Mammary epithelial cell (primary cell): Measurements from ENCODE around the gene PARD3.

Experiments used
- EZH2 ChIP-seq: IDR thresholded peaks from 2 replicates; pipeline ENCODE4 v1.6.1; 2012; ENCODE audit warnings: low read length, inconsistent platforms, borderline replicate concordance
- TF ChIP-seq, protein P1 (sequence below), 2 donors: IDR thresholded peaks in 1 of 2; conservative IDR thresholded peaks in 1 of 2; 2 replicates each; pipeline ENCODE4 v1.5.1; 2011 to 2012; ENCODE audit warnings: inconsistent platforms in 2 of 2, low read length in 2 of 2, mild to moderate bottlenecking in 2 of 2, control low read depth in 1 of 2, low read depth in 1 of 2; ENCODE audit not compliant: insufficient read depth in 1 of 2; ENCODE audit errors: extremely low read depth in 1 of 2

DNA sequence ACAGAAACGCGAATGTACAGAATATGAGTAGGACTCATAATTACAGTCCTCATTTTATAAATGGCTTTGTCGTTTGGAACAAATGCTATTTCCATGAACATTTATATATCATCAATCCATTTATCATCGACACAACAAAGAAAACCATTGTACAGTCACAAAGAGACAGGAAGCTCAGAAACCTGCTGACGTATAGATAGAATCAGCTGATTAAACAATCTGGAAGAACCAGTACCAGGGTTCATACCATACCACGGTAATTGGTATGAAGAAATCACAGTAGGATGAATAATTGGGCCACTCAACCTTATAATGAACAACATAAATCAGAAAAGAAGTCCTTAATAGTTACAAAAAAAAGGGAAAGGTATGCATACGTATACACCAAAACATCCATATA is 295.0 kb downstream of the PARD3 start:
- TF ChIP-seq EZH2 = no peak
- TF ChIP-seq, protein P1, sequence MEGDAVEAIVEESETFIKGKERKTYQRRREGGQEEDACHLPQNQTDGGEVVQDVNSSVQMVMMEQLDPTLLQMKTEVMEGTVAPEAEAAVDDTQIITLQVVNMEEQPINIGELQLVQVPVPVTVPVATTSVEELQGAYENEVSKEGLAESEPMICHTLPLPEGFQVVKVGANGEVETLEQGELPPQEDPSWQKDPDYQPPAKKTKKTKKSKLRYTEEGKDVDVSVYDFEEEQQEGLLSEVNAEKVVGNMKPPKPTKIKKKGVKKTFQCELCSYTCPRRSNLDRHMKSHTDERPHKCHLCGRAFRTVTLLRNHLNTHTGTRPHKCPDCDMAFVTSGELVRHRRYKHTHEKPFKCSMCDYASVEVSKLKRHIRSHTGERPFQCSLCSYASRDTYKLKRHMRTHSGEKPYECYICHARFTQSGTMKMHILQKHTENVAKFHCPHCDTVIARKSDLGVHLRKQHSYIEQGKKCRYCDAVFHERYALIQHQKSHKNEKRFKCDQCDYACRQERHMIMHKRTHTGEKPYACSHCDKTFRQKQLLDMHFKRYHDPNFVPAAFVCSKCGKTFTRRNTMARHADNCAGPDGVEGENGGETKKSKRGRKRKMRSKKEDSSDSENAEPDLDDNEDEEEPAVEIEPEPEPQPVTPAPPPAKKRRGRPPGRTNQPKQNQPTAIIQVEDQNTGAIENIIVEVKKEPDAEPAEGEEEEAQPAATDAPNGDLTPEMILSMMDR (conservative IDR thresholded peaks at IDR 0.05 in 1 of 2, IDR thresholded peaks at IDR 0.05 in 1 of 2; ENCODE audit: extremely low read depth in 1 of 2, insufficient read depth in 1 of 2, low read depth in 1 of 2, low read length in 2 of 2) = no peak
